H1 (cell line): Measurements from ENCODE around the gene KPNA6. TPM values are rescaled to one million over a fixed set of nuclear protein-coding genes. Genes with fewer than 3 reads are reported as not detected.

ENCODE experiments used
- ATF2 ChIP-seq: IDR thresholded peaks from 2 replicates; pipeline ENCODE4 v1.6.1; 2012; ENCODE audit warnings: low read length, inconsistent platforms
- BRCA1 ChIP-seq: IDR thresholded peaks from 2 replicates; pipeline ENCODE4 v1.6.1; 2012; ENCODE audit warnings: low read depth, low read length, improper control_type of control experiment
- CHD1 ChIP-seq: IDR thresholded peaks from 2 replicates; pipeline ENCODE4 v1.6.1; 2012; ENCODE audit warnings: low read depth, low read length, improper control_type of control experiment
- CREB1 ChIP-seq: IDR thresholded peaks from 2 replicates; pipeline ENCODE4 v1.6.1; 2012; ENCODE audit warnings: inconsistent platforms
- CTCF ChIP-seq, 3 experiments: IDR thresholded peaks; 1 replicate in 2 of 3; 2 replicates in 1 of 3; pipeline versions ENCODE4 v1.5.1 to v1.6.1; 2011; ENCODE audit warnings: low read length in 3 of 3, mild to moderate bottlenecking in 3 of 3, inconsistent platforms in 2 of 3, low read depth in 1 of 3, moderate library complexity in 1 of 3; ENCODE audit not compliant: insufficient read depth in 1 of 3; ENCODE audit errors: control extremely low read depth in 1 of 3
- EP300 ChIP-seq, 2 experiments: IDR thresholded peaks; 1 replicate in 1 of 2; 2 replicates in 1 of 2; pipeline ENCODE4 v1.6.1; 2011 to 2012; ENCODE audit warnings: low read depth in 2 of 2, low read length in 2 of 2, mild to moderate bottlenecking in 2 of 2, borderline replicate concordance in 1 of 2, inconsistent platforms in 1 of 2, moderate library complexity in 1 of 2
- FOSL1 ChIP-seq: IDR thresholded peaks from 2 replicates; pipeline ENCODE4 v1.6.1; 2011; ENCODE audit warnings: mild to moderate bottlenecking, low read depth, low read length, moderate library complexity; ENCODE audit not compliant: insufficient read depth
- GABPA ChIP-seq: IDR thresholded peaks from 2 replicates; pipeline ENCODE4 v1.6.1; 2011; ENCODE audit warnings: mild to moderate bottlenecking, low read length, moderate library complexity, borderline replicate concordance; ENCODE audit not compliant: insufficient read depth
- GTF2F1 ChIP-seq: IDR thresholded peaks from 2 replicates; pipeline ENCODE4 v1.6.1; 2012; ENCODE audit warnings: low read depth, low read length, improper control_type of control experiment, borderline replicate concordance
- HDAC6 ChIP-seq: IDR thresholded peaks from one replicate; pipeline ENCODE4 v1.7.1; 2012; ENCODE audit warnings: low read depth, mild to moderate bottlenecking, inconsistent platforms, low read length, moderate library complexity
- JUND ChIP-seq: IDR thresholded peaks from 2 replicates; pipeline ENCODE4 v1.6.1; 2011; ENCODE audit warnings: mild to moderate bottlenecking, improper control_type of control experiment, low read length
- KDM1A ChIP-seq: fragments of 200-600, 300-600 bp; sonication (generic); IDR thresholded peaks from 2 replicates; pipeline ENCODE4 v1.7.1; 2016; ENCODE audit warnings: mild to moderate bottlenecking, low read length, borderline replicate concordance
- KDM5A ChIP-seq: fragments of 200-600 bp; IDR thresholded peaks from 2 replicates; pipeline ENCODE4 v1.7.1; 2012; ENCODE audit warnings: mild to moderate bottlenecking, low read length, inconsistent platforms, mixed read lengths
- RAD21 ChIP-seq, 2 experiments: IDR thresholded peaks in 1 of 2; conservative IDR thresholded peaks in 1 of 2; 2 replicates each; pipeline ENCODE4 v1.6.1; 2011; ENCODE audit warnings: low read depth in 2 of 2, low read length in 2 of 2, improper control_type of control experiment in 1 of 2, inconsistent platforms in 1 of 2, mild to moderate bottlenecking in 1 of 2, moderate library complexity in 1 of 2
- SAP30 ChIP-seq: fragments of 300-600 bp; sonication (generic); IDR thresholded peaks from 2 replicates; pipeline ENCODE4 v1.7.1; 2012; ENCODE audit warnings: low read length, moderate library complexity, mild to moderate bottlenecking, inconsistent platforms; ENCODE audit not compliant: insufficient read depth, insufficient replicate concordance
- SIN3A ChIP-seq, 2 experiments: IDR thresholded peaks in 1 of 2; conservative IDR thresholded peaks in 1 of 2; 2 replicates each; pipeline ENCODE4 v1.6.1; 2011 to 2012; ENCODE audit warnings: low read length in 2 of 2, improper control_type of control experiment in 1 of 2, low read depth in 1 of 2, mild to moderate bottlenecking in 1 of 2
- SP2 ChIP-seq: IDR thresholded peaks from 2 replicates; pipeline ENCODE4 v1.6.1; 2012; ENCODE audit warnings: mild to moderate bottlenecking, low read length, inconsistent platforms
- SP4 ChIP-seq: IDR thresholded peaks from 2 replicates; pipeline ENCODE4 v1.6.1; 2012; ENCODE audit warnings: low read length, inconsistent platforms
- YY1 ChIP-seq: IDR thresholded peaks from 2 replicates; pipeline ENCODE4 v1.6.1; 2011; ENCODE audit warnings: low read depth, mild to moderate bottlenecking, low read length
- polyA plus RNA-seq, 7 experiments: library from polyadenylated mRNA; depleted of rRNA in 3 of 7; stranded (reverse) in 5 of 7; unstranded in 2 of 7; fragments of >200 nt in 5 of 7; fragments of 200-250 nt in 2 of 7; gene quantifications; 1 replicate in 5 of 7; 2 replicates in 1 of 7; 4 replicates in 1 of 7; pipeline versions ENCODE4 v1.2.1 to v1.2.3, GENCODE V29; 2011 to 2013; ENCODE audit warnings: missing spikeins in 2 of 7, mixed read lengths in 2 of 7
- total RNA-seq: library from RNA; stranded (reverse); fragmentation: NEBNext Ultra II Directional; extraction: Animal tissue kit (Norgen Biotek cat#: 25700); gene quantifications from 2 replicates; pipeline ENCODE4 v1.2.1, GENCODE V29; 2021

The KPNA6 gene
- total and polyA plus RNA-seq, 2 of the 8 experiments (the other 6 are each of a cell fraction or from before 2014, with no cell fraction given) = 24.2 to 120 TPM

GRCh38 chr1:32072622-32073298, 35.1 kb upstream of the KPNA6 start, which contains the start of gene TMEM39B (continued):
- TF ChIP-seq CTCF (IDR thresholded peaks at IDR 0.05; ENCODE audit: control extremely low read depth in 1 of 3, insufficient read depth in 1 of 3, low read depth in 1 of 3, low read length in 3 of 3) = no peak
- TF ChIP-seq JUND = no peak
- 0 out of 3 replicates have a peak, but pooled peaks of 1 of the 2 experiments have one; percentile 15 for TF ChIP-seq EP300 (IDR thresholded peaks at IDR 0.05; ENCODE audit: borderline replicate concordance in 1 of 2, low read depth in 2 of 2, low read length in 2 of 2)
- no peak for TF ChIP-seq RAD21 (IDR thresholded peaks at IDR 0.05 in 1 of 2, conservative IDR thresholded peaks at IDR 0.05 in 1 of 2; ENCODE audit: low read depth in 2 of 2, low read length in 2 of 2)
- TF ChIP-seq GTF2F1 = peak; percentile 25; the same call in 1 of the 2 replicates
- TF ChIP-seq BRCA1 = no peak
- TF ChIP-seq CREB1 = peak; percentile 44; the same call in 1 of the 2 replicates
- peak; percentile 77; the same call in 1 of the 2 replicates for TF ChIP-seq YY1
- TF ChIP-seq CHD1 = no peak
- no peak for TF ChIP-seq FOSL1
- no peak for TF ChIP-seq SP2
- no peak for TF ChIP-seq SAP30
- no peak for TF ChIP-seq GABPA
- peak; percentile 84; the same call in 1 of the 2 replicates for TF ChIP-seq SP4
- no peak for TF ChIP-seq KDM1A
- no peak for TF ChIP-seq KDM5A
- 0 out of 2 replicates have a peak, but pooled peaks have one; percentile 14 for TF ChIP-seq ATF2
- no peak for TF ChIP-seq HDAC6
- TF ChIP-seq SIN3A (conservative IDR thresholded peaks at IDR 0.05 in 1 of 2, IDR thresholded peaks at IDR 0.05 in 1 of 2; ENCODE audit: low read depth in 1 of 2, low read length in 2 of 2) = peak in 1 of 2 experiments; percentile 87; a peak in 2 of 4 replicates
